Urinary bladder (tissue), 4 donors: Measurements from ENCODE around the gene C7orf57. TPM values are rescaled to one million over a fixed set of nuclear protein-coding genes. Genes with fewer than 3 reads are reported as not detected.
"Not testable (repeated sequence)": the region's sequence is repeated elsewhere in the genome, so short reads cannot be mapped to it uniquely, and the experiment has no call there.

Experiments
- DNase-seq: peaks from one replicate; pipeline ENCODE4 v3.0.0-alpha.2; 2015; ENCODE audit errors: extremely low spot score
- H3K27ac ChIP-seq: one replicate; pipeline ENCODE4 v1.5.1; 2013; ENCODE audit warnings: low read depth, mild to moderate bottlenecking, moderate library complexity
- H3K36me3 ChIP-seq: one replicate; pipeline ENCODE4 v1.6.1; 2013; ENCODE audit warnings: mild to moderate bottlenecking, moderate library complexity; ENCODE audit not compliant: insufficient read depth
- H3K4me1 ChIP-seq: one replicate; pipeline ENCODE4 v1.6.1; 2013; ENCODE audit warnings: mild to moderate bottlenecking, moderate library complexity; ENCODE audit not compliant: insufficient read depth
- H3K4me3 ChIP-seq: one replicate; pipeline ENCODE4 v1.5.1; 2013; ENCODE audit warnings: low read depth, low read length
- WGBS: extraction: QIAGEN DNeasy Blood & Tissue Kit; methylation state at CpG from one replicate; pipeline ENCODE4 v1.1.7; 2013; 5-methylcytosine and 5-hydroxymethylcytosine counted together
- polyA plus RNA-seq: library from polyadenylated mRNA; stranded (reverse); fragments of 200-250 nt; gene quantifications from one replicate; pipeline ENCODE4 v1.2.3, GENCODE V29; 2013
- total RNA-seq: library from RNA; depleted of rRNA; stranded (reverse); fragments of >200 nt; gene quantifications from one replicate; pipeline ENCODE4 v1.2.3, GENCODE V29; 2014
- donor health status: healthy with polysubstance abuse.
- donor health status: healthy.

The C7orf57 gene
- total and polyA plus RNA-seq, 2 donors = 0.21 TPM; not detected in 1

DNA sequence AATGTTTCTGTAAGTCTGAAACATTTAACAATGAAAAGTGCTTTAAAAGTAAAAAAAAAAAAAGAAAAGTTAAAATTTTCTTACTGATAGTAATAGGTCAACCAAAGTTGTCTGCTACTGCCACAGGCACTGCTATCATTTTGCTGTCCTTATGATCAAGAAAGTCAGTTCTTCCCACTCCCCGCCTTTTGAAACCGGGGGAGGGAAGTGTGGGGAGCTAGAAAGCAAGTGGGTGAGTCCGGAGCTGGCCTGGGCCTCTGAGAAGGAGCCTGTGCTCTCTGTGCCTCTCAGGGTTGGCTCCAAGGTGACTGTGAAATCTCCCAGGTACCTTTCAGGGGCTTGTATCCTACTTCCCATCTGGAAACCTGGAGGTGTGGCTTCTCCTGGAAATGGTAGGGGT lies 7.3 kb downstream of the C7orf57 start:
- Histone ChIP-seq H3K36me3 (no peaks in the 10 kb centered on the region), H3K4me3 (no peak overlapping the region), H3K4me1 (no peaks in the 10 kb centered on the region), H3K27ac (no peak overlapping the region)
- 67% methylated on average over 3 of the region's 3 CpGs for WGBS
- no peak for DNase-seq

GRCh38 chr7:48045195-48045765 lies 9.9 kb downstream of the C7orf57 start:
- WGBS = 77% methylated on average over 9 of the region's 9 CpGs
- no peak overlapping the region for H3K4me3 ChIP-seq
- no peak overlapping the region for H3K27ac ChIP-seq
- no peak for DNase-seq
- no peaks in the 10 kb centered on the region for H3K36me3 ChIP-seq
- H3K4me1 ChIP-seq = no peaks in the 10 kb centered on the region

DNA sequence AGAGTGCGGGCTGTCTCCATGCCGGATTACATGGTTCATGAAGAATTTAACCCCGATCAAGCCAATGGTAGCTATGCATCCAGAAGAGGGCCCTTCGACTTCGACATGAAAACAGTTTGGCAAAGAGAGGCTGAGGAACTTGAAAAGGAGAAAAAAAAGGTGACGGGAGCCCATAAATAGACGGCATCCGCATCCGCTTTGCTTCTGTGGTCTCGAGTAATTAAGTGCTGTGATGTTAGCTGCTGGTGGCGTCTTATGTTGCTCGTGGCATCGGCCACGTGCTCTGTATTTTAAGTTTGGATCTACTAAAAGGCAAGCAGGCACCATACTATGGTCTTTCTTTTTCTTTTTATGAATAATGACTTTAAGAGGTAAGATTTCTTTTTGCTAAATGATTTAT lies 11.1 kb downstream of the C7orf57 start:
- Histone ChIP-seq H3K36me3 (no peaks in the 10 kb centered on the region), H3K4me3 (no peak overlapping the region), H3K4me1 (no peaks in the 10 kb centered on the region), H3K27ac (no peak overlapping the region)
- 58% methylated on average over 14 of the region's 14 CpGs for WGBS
- no peak for DNase-seq

DNA sequence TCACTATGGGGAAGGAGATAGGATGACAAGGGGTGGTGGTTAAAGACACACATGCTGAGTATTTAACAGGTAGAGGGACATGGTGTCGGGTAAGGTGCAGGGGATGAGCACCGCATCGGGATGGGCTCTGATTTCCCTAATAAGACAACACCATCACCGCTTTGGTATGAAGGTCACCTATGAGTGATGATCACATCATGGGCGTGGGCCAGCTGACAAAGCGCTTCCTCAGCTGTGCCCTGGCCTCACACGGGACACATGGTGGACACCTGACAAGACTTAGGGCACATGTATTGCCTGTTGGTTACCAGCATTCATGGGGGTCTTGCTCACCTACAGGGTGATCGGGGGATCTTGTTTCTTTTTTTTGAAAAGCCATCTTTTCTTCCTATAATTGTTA lies 12.8 kb downstream of the C7orf57 start:
- H3K4me1 ChIP-seq = no peaks in the 10 kb centered on the region
- no peak overlapping the region for H3K4me3 ChIP-seq
- no peak for DNase-seq
- no peak overlapping the region for H3K27ac ChIP-seq
- H3K36me3 ChIP-seq = no peaks in the 10 kb centered on the region
- WGBS = 95% methylated on average over 8 of the region's 8 CpGs

- Histone ChIP-seq H3K27ac (no peak overlapping the region), H3K36me3 (no peaks in the 10 kb centered on the region), H3K4me1 (no peaks in the 10 kb centered on the region), H3K4me3 (no peak overlapping the region)
- no peak for DNase-seq
- whole genome bisulfite sequencing = 85% methylated on average over 8 of the region's 8 CpGs
These were observed 14.5 kb downstream of the C7orf57 start for GRCh38 chr7:48049850-48050249.

- Histone ChIP-seq H3K4me3 (no peak overlapping the region), H3K27ac (no peak overlapping the region), H3K36me3 (no peaks in the 10 kb centered on the region), H3K4me1 (no peaks in the 10 kb centered on the region)
- DNase-seq = no peak
- 70% methylated on average over 8 of the region's 8 CpGs for WGBS
These were observed 17.4 kb downstream of the C7orf57 start for GRCh38 chr7:48052748-48053147.

DNA sequence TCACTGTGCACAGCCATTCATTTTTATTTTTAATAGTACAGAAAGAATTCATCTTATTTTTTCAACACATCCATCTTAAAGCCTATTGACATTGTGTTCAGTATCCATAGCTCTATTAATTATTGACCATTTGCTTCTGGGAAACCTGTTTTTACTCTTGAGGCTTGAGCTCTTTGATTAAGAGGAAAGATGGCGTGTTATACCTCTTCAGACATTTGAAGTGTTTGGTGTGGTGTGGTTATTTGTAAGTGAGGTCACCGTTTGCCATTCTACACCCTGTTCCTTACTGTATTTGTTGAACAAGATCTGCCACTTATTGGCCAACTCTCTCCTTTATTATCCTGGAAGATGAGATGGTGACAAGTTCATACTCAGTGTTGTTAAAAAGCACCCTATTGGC lies 18.4 kb downstream of the C7orf57 start:
- no peak for DNase-seq
- 90% methylated on average over 2 of the region's 2 CpGs for WGBS
- Histone ChIP-seq H3K4me3 (no peak overlapping the region), H3K36me3 (no peaks in the 10 kb centered on the region), H3K27ac (no peak overlapping the region), H3K4me1 (no peaks in the 10 kb centered on the region)

DNA sequence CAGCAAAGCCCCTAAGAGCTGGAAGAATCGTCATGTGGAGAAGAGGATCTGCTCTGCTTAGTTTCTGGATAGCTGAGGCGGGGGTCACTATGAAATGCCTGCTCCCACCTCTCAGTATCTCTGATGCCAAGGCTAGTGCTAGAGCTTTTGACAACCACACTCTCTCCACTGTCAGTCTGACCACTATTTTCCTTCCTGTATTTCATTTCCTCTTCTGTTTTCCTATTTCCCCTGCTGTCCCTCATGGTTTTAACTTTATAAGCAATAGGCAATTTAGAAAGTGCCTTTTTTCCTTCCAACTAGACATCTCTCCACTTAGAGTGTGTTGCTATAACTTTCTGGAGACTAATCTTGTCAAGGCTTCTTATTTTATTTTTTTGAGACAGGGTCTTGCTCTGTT lies 23.6 kb downstream of the C7orf57 start:
- H3K27ac ChIP-seq = no peak overlapping the region
- no peak for DNase-seq
- no peaks in the 10 kb centered on the region for H3K4me1 ChIP-seq
- WGBS = 85% methylated on average over 2 of the region's 2 CpGs
- no peaks in the 10 kb centered on the region for H3K36me3 ChIP-seq
- H3K4me3 ChIP-seq = no peak overlapping the region

GRCh38 chr7:48059706-48060105 lies 24.4 kb downstream of the C7orf57 start:
- no peak for DNase-seq
- H3K27ac ChIP-seq = no peak overlapping the region
- no peak overlapping the region for H3K4me3 ChIP-seq
- WGBS = 77% methylated on average over 5 of the region's 5 CpGs
- no peaks in the 10 kb centered on the region for H3K4me1 ChIP-seq
- H3K36me3 ChIP-seq = no peaks in the 10 kb centered on the region

GRCh38 chr7:48063985-48064384 lies 28.6 kb downstream of the C7orf57 start:
- Histone ChIP-seq H3K4me1 (no peaks in the 10 kb centered on the region), H3K36me3 (no peaks in the 10 kb centered on the region), H3K4me3 (no peak overlapping the region), H3K27ac (no peak overlapping the region)
- no peak for DNase-seq
- WGBS = 84% methylated on average over 1 of the region's 1 CpG

DNA sequence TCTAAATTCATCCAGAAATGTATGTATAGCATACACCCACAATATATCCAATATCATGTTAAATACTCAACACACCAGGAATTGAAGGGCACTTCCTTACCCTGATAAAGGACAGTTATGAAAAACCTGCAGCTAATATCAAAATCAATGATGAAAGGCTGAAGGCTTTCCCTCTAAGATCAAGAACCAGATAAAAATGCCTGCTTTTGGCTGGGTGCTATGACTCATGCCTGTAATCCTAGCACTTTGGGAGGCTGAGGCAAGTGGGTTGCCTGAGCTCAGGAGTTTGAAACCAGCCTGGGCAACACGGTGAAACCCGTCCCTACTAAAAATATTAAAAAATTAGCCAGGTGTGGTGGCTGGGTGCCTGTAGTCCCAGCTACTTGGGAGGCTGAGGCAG lies 32.1 kb downstream of the C7orf57 start:
- DNase-seq = no peak
- Histone ChIP-seq H3K4me1 (no peaks in the 10 kb centered on the region), H3K36me3 (no peaks in the 10 kb centered on the region), H3K4me3 (no peak overlapping the region), H3K27ac (no peak overlapping the region)
- 91% methylated on average over 2 of the region's 2 CpGs for WGBS

- no peak overlapping the region for H3K27ac ChIP-seq
- no peaks in the 10 kb centered on the region for H3K4me1 ChIP-seq
- H3K4me3 ChIP-seq = no peak overlapping the region
- no peak for DNase-seq
- H3K36me3 ChIP-seq = no peaks in the 10 kb centered on the region
These were observed 38.9 kb downstream of the C7orf57 start for GRCh38 chr7:48074204-48074654.

DNA sequence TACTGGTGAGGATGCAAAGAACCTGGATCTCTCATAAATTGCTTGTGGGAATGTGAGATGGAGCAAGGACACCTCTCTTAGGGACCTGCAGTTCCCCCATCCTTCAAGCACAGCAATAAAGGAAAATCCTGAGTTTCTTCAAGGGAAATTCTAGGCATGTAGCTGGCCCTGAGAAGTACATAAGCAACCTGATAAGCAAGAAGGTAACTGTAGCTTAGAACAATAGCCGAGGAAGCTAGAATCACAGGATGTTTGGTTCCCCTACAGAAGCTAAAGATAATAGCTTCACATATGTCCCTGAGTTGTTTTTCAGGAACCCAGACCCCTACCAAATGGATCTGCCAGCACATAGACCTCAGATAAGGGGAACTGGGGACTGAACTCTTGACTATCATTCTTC lies 42.1 kb downstream of the C7orf57 start:
- no peak for DNase-seq
- H3K4me3 ChIP-seq = no peak overlapping the region
- no peak overlapping the region for H3K27ac ChIP-seq
- 70% methylated on average over 1 of the region's 1 CpG for WGBS
- no peaks in the 10 kb centered on the region for H3K36me3 ChIP-seq
- no peaks in the 10 kb centered on the region for H3K4me1 ChIP-seq

GRCh38 chr7:48078470-48078869 lies 43.1 kb downstream of the C7orf57 start:
- WGBS = 81% methylated on average over 2 of the region's 2 CpGs
- DNase-seq = no peak
- H3K36me3 ChIP-seq = no peaks in the 10 kb centered on the region
- no peak overlapping the region for H3K4me3 ChIP-seq
- H3K4me1 ChIP-seq = no peaks in the 10 kb centered on the region
- no peak overlapping the region for H3K27ac ChIP-seq

GRCh38 chr7:48082378-48082777 lies 47.0 kb downstream of the C7orf57 start:
- H3K27ac ChIP-seq, H3K4me1 ChIP-seq, DNase-seq, H3K36me3 ChIP-seq, H3K4me3 ChIP-seq: not testable (repeated sequence)
